ENCODE data around the gene SH3GL1. TPM values are rescaled to one million over a fixed set of nuclear protein-coding genes. Genes with fewer than 3 reads are reported as not detected.
A peak's percentile ranks its signal among the peaks of the same experiment; 100 is the strongest.

SH3GL1 gene
- polyA plus RNA-seq, 2 of the 4 experiments (the other 2 are of a cell fraction), result 20.1 to 34.7 TPM

- FAIRE-seq, result no peak
- H3K4me1 ChIP-seq, result peaks cover 14% of the 10 kb centered on the region
- H3K27ac ChIP-seq, result peak overlapping the region in 1 of 2 experiments; percentile 67; a peak in 2 of 6 replicates
- DNase-seq (ENCODE audit: low read depth in 1 of 2, low spot score in 1 of 2), result no peak
- H3K4me3 ChIP-seq, result no peak overlapping the region
- no peak overlapping the region for H3K4me2 ChIP-seq
- CTCF ChIA-PET, result interaction anchor here (0.9 to 6.2 kb wide), 12 partner anchors 9 to 95 kb away, joined by 3 to 51 read pairs (median 7); partner anchors contain the start of genes MPND and SH3GL1
- WGBS (ENCODE audit: missing lambda C conversion rate), result 95% methylated on average over 24 of the region's 32 CpGs
- POLR2A ChIA-PET, result no interaction called here
- ATAC-seq, result no peak; a peak in 1 of 6 replicates
- no peaks in the 10 kb centered on the region for H3K9me3 ChIP-seq
- TF ChIP-seq POLR2A (IDR thresholded peaks at IDR 0.05; ENCODE audit: low read length) (no peak), REST (IDR thresholded peaks at IDR 0.05) (no peak), ELK1 (IDR thresholded peaks at IDR 0.05; ENCODE audit: low read depth, low read length) (no peak), NR3C1 (IDR thresholded peaks at IDR 0.05) (no peak), HOXA7 (CRISPR knock-in tag; IDR thresholded peaks at IDR 0.05) (no peak), CHD2 (IDR thresholded peaks at IDR 0.05; ENCODE audit: low read length, partially characterized antibody) (no peak), ATOH8 (CRISPR knock-in tag; IDR thresholded peaks at IDR 0.05; ENCODE audit: low read depth) (no peak), RFX5 (IDR thresholded peaks at IDR 0.05) (no peak), RAD21 (conservative IDR thresholded peaks at IDR 0.05 in 1 of 2, IDR thresholded peaks at IDR 0.05 in 1 of 2) (no peak), MYC (IDR thresholded peaks at IDR 0.05; ENCODE audit: borderline replicate concordance, low read length) (no peak), NFE2L2 (conservative IDR thresholded peaks at IDR 0.05; ENCODE audit: low read length) (no peak), JUN (IDR thresholded peaks at IDR 0.05) (no peak), EHMT2 (IDR thresholded peaks at IDR 0.05; ENCODE audit: low read depth) (no peak), KDM5A (IDR thresholded peaks at IDR 0.05) (no peak), RARB (CRISPR knock-in tag; IDR thresholded peaks at IDR 0.05) (no peak), SMC3 (IDR thresholded peaks at IDR 0.05) (no peak)
These were observed 38.1 kb downstream of the SH3GL1 start for GRCh38 chr19:4362101-4362828.

DNA sequence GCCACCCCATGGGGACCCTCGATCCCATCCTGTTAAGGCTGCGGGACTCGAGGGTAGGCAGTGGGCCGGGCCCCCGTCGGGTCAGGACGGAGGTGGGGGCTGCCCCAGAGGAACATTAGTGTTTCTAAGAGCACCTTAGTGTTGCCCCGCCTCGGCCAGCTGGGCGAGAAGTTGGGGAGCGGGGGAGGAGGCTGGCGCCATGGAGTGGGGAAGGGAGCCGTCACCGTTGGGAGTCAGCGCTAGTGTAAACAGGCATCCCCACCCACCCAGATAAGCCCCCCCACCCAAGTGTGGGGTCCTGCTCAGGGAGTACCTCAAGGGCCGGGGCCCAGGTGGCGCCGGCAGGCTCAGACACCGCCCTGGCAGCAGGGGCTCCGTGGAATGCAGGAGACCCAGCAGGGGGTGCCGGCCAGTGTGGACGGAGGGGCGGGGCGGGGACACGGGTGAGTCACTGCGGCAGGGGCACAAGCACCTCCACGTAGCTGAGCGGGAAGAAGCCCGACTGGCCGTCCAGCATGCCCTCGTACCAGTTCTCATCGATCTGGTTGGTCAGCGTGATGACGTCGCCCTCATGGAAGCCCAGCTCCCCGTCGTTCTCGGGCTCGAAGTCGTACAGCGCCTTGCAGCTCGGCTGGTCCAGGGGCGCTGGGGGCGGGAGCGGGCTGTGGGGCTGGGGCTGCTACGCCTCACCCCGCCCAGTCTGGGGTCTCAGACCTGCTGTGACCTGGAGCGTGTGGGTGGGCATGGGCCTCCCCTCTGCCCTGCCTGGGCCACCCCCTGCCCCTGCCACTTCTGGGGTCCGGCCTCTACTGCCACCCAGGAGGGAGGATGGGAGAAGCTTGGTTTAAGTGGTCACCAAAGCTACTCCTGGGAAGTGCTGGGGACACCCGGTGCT lies 38.9 kb downstream of the SH3GL1 start:
- Histone ChIP-seq H3K9me3 (no peaks in the 10 kb centered on the region), H3K4me1 (peaks cover 14% of the 10 kb centered on the region), H3K27ac (peak overlapping the region in 1 of 2 experiments; percentile 67; a peak in 2 of 6 replicates), H3K4me3 (no peak overlapping the region), H3K4me2 (no peak overlapping the region)
- TF ChIP-seq FOSL2 (IDR thresholded peaks at IDR 0.05) (no peak), FOSL2 (CRISPR knock-in tag; IDR thresholded peaks at IDR 0.05) (0 out of 2 replicates have a peak, but pooled peaks have one; percentile 7), E2F6 (IDR thresholded peaks at IDR 0.05; ENCODE audit: borderline replicate concordance, low read depth) (peak; percentile 77; the same call in 1 of the 2 replicates), ZSCAN20 (CRISPR knock-in tag; IDR thresholded peaks at IDR 0.05) (no peak), JUN (IDR thresholded peaks at IDR 0.05) (0 out of 5 replicates have a peak, but pooled peaks of 1 of the 2 experiments have one; percentile 25)
- ChIA-PET CTCF (interaction anchor here (0.9 to 6.2 kb wide), 6 partner anchors 8 to 40 kb away, joined by 3 to 51 read pairs (median 10); partner anchors contain the start of genes MPND and SH3GL1), POLR2A (no interaction called here)
- DNase-seq (ENCODE audit: low read depth in 1 of 2, low spot score in 1 of 2), result peak in 1 of 2 experiments; percentile 33
- FAIRE-seq, result no peak
- no peak; a peak in 1 of 6 replicates for ATAC-seq
- 91% methylated on average over 13 of the region's 50 CpGs for WGBS (ENCODE audit: missing lambda C conversion rate)
